ENCODE data around the gene SIX4. TPM values are rescaled to one million over a fixed set of nuclear protein-coding genes. Genes with fewer than 3 reads are reported as not detected.

SIX4 gene
- total RNA-seq, 4 donors from 2014 or later: 5.7 to 11.1 (median 6.1) TPM

- Histone ChIP-seq H3K36me3 (peaks cover 0 to 4% of the 10 kb centered on the region in 2 donors), H3K27ac (peak overlapping the region in 2 of 3 donors; percentile 5 to 70), H3K9me3 (no peaks in the 10 kb centered on the region), H3K27me3 (no peaks in the 10 kb centered on the region), H3K4me3 (replicated peaks in 1 of 3) (peak overlapping the region; percentile 2 to 83 (median 83)), H3K4me1 (peaks cover 7 to 9% of the 10 kb centered on the region in 2 donors)
- TF ChIP-seq CTCF (IDR thresholded peaks at IDR 0.05): peak in 3 of 6 experiments; percentile 27 to 47 (median 35)
- TF ChIP-seq POLR2A (IDR thresholded peaks at IDR 0.05): no peak
- WGBS, 2 donors: 23 to 34% methylated on average over 4 to 31 of the region's 70 CpGs
- DNase-seq: peak; percentile 50 to 62
- intact Hi-C loops (cut with DNase I): no loop called here
Observed at GRCh38 chr14:60721326-60722106, 2.6 kb downstream of the SIX4 start.

GRCh38 chr14:60720962-60721325, 3.2 kb downstream of the SIX4 start:
- intact Hi-C loops (cut with DNase I): no loop called here
- H3K27me3 ChIP-seq: no peaks in the 10 kb centered on the region
- no peak overlapping the region for H3K27ac ChIP-seq
- DNase-seq: no peak
- H3K4me1 ChIP-seq: peaks cover 7 to 9% of the 10 kb centered on the region in 2 donors
- H3K36me3 ChIP-seq: peaks cover 0 to 4% of the 10 kb centered on the region in 2 donors
- peak overlapping the region in 1 of 3 donors; percentile 83 for H3K4me3 ChIP-seq (replicated peaks in 1 of 3)
- H3K9me3 ChIP-seq: no peaks in the 10 kb centered on the region
- 56 to 72% methylated on average over 4 of the region's 4 CpGs for WGBS, 2 donors
- TF ChIP-seq CTCF (IDR thresholded peaks at IDR 0.05) (no peak), POLR2A (IDR thresholded peaks at IDR 0.05) (no peak)

- Histone ChIP-seq H3K27ac (no peak overlapping the region), H3K4me3 (replicated peaks in 1 of 3) (no peak overlapping the region), H3K27me3 (no peaks in the 10 kb centered on the region), H3K9me3 (no peaks in the 10 kb centered on the region), H3K4me1 (peaks cover 7 to 9% of the 10 kb centered on the region in 2 donors), H3K36me3 (peaks cover 0 to 4% of the 10 kb centered on the region in 2 donors)
- no peak for TF ChIP-seq CTCF (IDR thresholded peaks at IDR 0.05)
- TF ChIP-seq POLR2A (IDR thresholded peaks at IDR 0.05): no peak
- WGBS, 2 donors: 78 to 92% methylated on average over 1 of the region's 1 CpG
- no peak for DNase-seq
- intact Hi-C loops (cut with DNase I): no loop called here
Observed at GRCh38 chr14:60720391-60720790, 3.8 kb downstream of the SIX4 start.

GRCh38 chr14:60713513-60713912, 10.6 kb downstream of the SIX4 start:
- no peaks in the 10 kb centered on the region for H3K9me3 ChIP-seq
- 93 to 94% methylated on average over 6 of the region's 6 CpGs for WGBS, 2 donors
- intact Hi-C loops (cut with DNase I): no loop called here
- no peak overlapping the region for H3K4me3 ChIP-seq (replicated peaks in 1 of 3)
- TF ChIP-seq POLR2A (IDR thresholded peaks at IDR 0.05): no peak
- TF ChIP-seq CTCF (IDR thresholded peaks at IDR 0.05): no peak
- H3K4me1 ChIP-seq: no peaks in the 10 kb centered on the region
- peaks cover 0 to 4% of the 10 kb centered on the region in 2 donors for H3K36me3 ChIP-seq
- H3K27me3 ChIP-seq: no peaks in the 10 kb centered on the region
- H3K27ac ChIP-seq: no peak overlapping the region
- DNase-seq: no peak

GRCh38 chr14:60710494-60710893, 13.7 kb downstream of the SIX4 start:
- no peaks in the 10 kb centered on the region for H3K36me3 ChIP-seq
- TF ChIP-seq POLR2A (IDR thresholded peaks at IDR 0.05): no peak
- TF ChIP-seq CTCF (IDR thresholded peaks at IDR 0.05): no peak
- intact Hi-C loops (cut with DNase I): no loop called here
- no peak for DNase-seq
- no peak overlapping the region for H3K4me3 ChIP-seq (replicated peaks in 1 of 3)
- H3K27ac ChIP-seq: no peak overlapping the region
- H3K27me3 ChIP-seq: no peaks in the 10 kb centered on the region
- no peaks in the 10 kb centered on the region for H3K9me3 ChIP-seq
- no peaks in the 10 kb centered on the region for H3K4me1 ChIP-seq
